AG09319 (cell line): Measurements from ENCODE around the gene ADCY5.

ENCODE experiments used
- DNase-seq: peaks from one replicate; pipeline ENCODE4 v3.0.0-alpha.2; 2010; ENCODE audit warnings: low read depth; ENCODE audit errors: extremely low read depth
- CTCF ChIP-seq: IDR thresholded peaks from 2 replicates; pipeline ENCODE4 v1.5.1; 2011; ENCODE audit warnings: low read depth, mild to moderate bottlenecking, inconsistent platforms, low read length, moderate library complexity

Gene ADCY5

GRCh38 chr3:123294296-123294938, 154.5 kb downstream of the ADCY5 start:
- TF ChIP-seq CTCF, result no peak
- no peak for DNase-seq

GRCh38 chr3:123292321-123293310, 156.3 kb downstream of the ADCY5 start:
- no peak for DNase-seq
- no peak for TF ChIP-seq CTCF

GRCh38 chr3:123291404-123291803, 157.5 kb downstream of the ADCY5 start:
- DNase-seq, result no peak
- no peak for TF ChIP-seq CTCF

GRCh38 chr3:123290962-123291361, 157.9 kb downstream of the ADCY5 start:
- DNase-seq, result no peak
- TF ChIP-seq CTCF, result no peak

GRCh38 chr3:123290107-123290930, 158.6 kb downstream of the ADCY5 start:
- no peak for DNase-seq
- no peak for TF ChIP-seq CTCF

GRCh38 chr3:123289391-123290106, 159.3 kb downstream of the ADCY5 start:
- no peak for DNase-seq

More at GRCh38 chr3:123289391-123290106, 159.3 kb downstream of the ADCY5 start:
- TF ChIP-seq CTCF, result no peak
